ENCODE data around the gene GRIN2A.

Gene GRIN2A

GRCh38 chr16:10027553-10027952, 154.7 kb downstream of the GRIN2A start:
- no peak for TF ChIP-seq CTCF (IDR thresholded peaks at IDR 0.05; ENCODE audit: extremely low read depth, missing control alignments)
- no peak for DNase-seq (ENCODE audit: low spot score)

- no peak for TF ChIP-seq CTCF (IDR thresholded peaks at IDR 0.05; ENCODE audit: extremely low read depth, missing control alignments)
- DNase-seq (ENCODE audit: low spot score) = no peak
These were observed 155.6 kb downstream of the GRIN2A start for GRCh38 chr16:10026593-10026992.

- no peak for TF ChIP-seq CTCF (IDR thresholded peaks at IDR 0.05; ENCODE audit: extremely low read depth, missing control alignments)
- DNase-seq (ENCODE audit: low spot score) = no peak
These were observed 160.1 kb downstream of the GRIN2A start for GRCh38 chr16:10022098-10022497.

- TF ChIP-seq CTCF (IDR thresholded peaks at IDR 0.05; ENCODE audit: extremely low read depth, missing control alignments) = no peak
- DNase-seq (ENCODE audit: low spot score) = no peak
These were observed 161.4 kb downstream of the GRIN2A start for GRCh38 chr16:10020866-10021265.

GRCh38 chr16:10016752-10017151, 165.5 kb downstream of the GRIN2A start:
- DNase-seq (ENCODE audit: low spot score) = no peak
- TF ChIP-seq CTCF (IDR thresholded peaks at IDR 0.05; ENCODE audit: extremely low read depth, missing control alignments) = no peak

- TF ChIP-seq CTCF (IDR thresholded peaks at IDR 0.05; ENCODE audit: extremely low read depth, missing control alignments) = no peak
These were observed 166.8 kb downstream of the GRIN2A start for GRCh38 chr16:10015397-10015796.

GRCh38 chr16:10013774-10014173, 168.5 kb downstream of the GRIN2A start:
- no peak for DNase-seq (ENCODE audit: low spot score)
- no peak for TF ChIP-seq CTCF (IDR thresholded peaks at IDR 0.05; ENCODE audit: extremely low read depth, missing control alignments)

More at GRCh38 chr16:10015397-10015796, 166.8 kb downstream of the GRIN2A start:
- no peak for DNase-seq (ENCODE audit: low spot score)

Measured in GM20000 (cell line).